Lower lobe of right lung (tissue), 2 donors: ENCODE data around the gene DHRS7. TPM values are rescaled to one million over a fixed set of nuclear protein-coding genes. Genes with fewer than 3 reads are reported as not detected.
A peak's percentile ranks its signal among the peaks of the same experiment; 100 is the strongest.

Experiments used
- ATAC-seq, 2 donors: fragments of 200-7000 bp; cut with Tn5 transposase; one replicate each; pipeline ENCODE4 v1.9.1; 2020 to 2022; ENCODE audit warnings: mild to moderate bottlenecking in 2 of 2, moderate library complexity in 2 of 2
- DNase-seq: peaks from one replicate; pipeline ENCODE4 v3.0.0-alpha.2; 2020
- H3K27ac ChIP-seq: fragments of 200-600 bp; one replicate; pipeline ENCODE4 v1.8.0; 2022
- H3K27me3 ChIP-seq: fragments of 200-600 bp; one replicate; pipeline ENCODE4 v1.8.0; 2022; ENCODE audit warnings: low read depth
- H3K36me3 ChIP-seq: fragments of 200-600 bp; one replicate; pipeline ENCODE4 v1.8.0; 2022; ENCODE audit warnings: mild to moderate bottlenecking
- H3K4me1 ChIP-seq: fragments of 200-600 bp; one replicate; pipeline ENCODE4 v1.8.0; 2022
- H3K4me3 ChIP-seq: fragments of 200-600 bp; one replicate; pipeline ENCODE4 v1.8.0; 2022; ENCODE audit warnings: mild to moderate bottlenecking
- H3K9me3 ChIP-seq: fragments of 200-600 bp; one replicate; pipeline ENCODE4 v1.8.0; 2022
- intact Hi-C: fragments of 100-400 bp; cut with DNase I; formaldehyde crosslinking; loops from one replicate; pipeline ENCODE4 v1.11.0; 2022
- long read RNA-seq: library from polyadenylated mRNA; unstranded; transcript quantifications from one replicate; pipeline ENCODE4 v2.0.0, GENCODE V29; 2021
- total RNA-seq: library from RNA; stranded (reverse); fragmentation: NEBNext Ultra II Directional; extraction: Animal tissue kit (Norgen Biotek cat#: 25700); gene quantifications from one replicate; pipeline ENCODE4 v1.2.1, GENCODE V29; 2021
- TF ChIP-seq, protein P1 (sequence below): fragments of 200-600 bp; IDR thresholded peaks from one replicate; pipeline ENCODE4 v1.8.0; 2022; ENCODE audit warnings: antibody characterized with exemption, mild to moderate bottlenecking
- donor health status: DM: no; HTN: yes; CAD: no; lungs with severe emphysema.

The DHRS7 gene, protein sequence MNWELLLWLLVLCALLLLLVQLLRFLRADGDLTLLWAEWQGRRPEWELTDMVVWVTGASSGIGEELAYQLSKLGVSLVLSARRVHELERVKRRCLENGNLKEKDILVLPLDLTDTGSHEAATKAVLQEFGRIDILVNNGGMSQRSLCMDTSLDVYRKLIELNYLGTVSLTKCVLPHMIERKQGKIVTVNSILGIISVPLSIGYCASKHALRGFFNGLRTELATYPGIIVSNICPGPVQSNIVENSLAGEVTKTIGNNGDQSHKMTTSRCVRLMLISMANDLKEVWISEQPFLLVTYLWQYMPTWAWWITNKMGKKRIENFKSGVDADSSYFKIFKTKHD
- 72.8 TPM for total RNA-seq
- long read RNA-seq, transcript DHRS7-209 (7 exons, 1,322 nt), result major isoform, 141 of 157 reads
- long read RNA-seq, partial matches to known transcripts, result 7 of 157 reads
- long read RNA-seq, other reads (novel, unspliced or antisense), result 5 of 157 reads

DNA sequence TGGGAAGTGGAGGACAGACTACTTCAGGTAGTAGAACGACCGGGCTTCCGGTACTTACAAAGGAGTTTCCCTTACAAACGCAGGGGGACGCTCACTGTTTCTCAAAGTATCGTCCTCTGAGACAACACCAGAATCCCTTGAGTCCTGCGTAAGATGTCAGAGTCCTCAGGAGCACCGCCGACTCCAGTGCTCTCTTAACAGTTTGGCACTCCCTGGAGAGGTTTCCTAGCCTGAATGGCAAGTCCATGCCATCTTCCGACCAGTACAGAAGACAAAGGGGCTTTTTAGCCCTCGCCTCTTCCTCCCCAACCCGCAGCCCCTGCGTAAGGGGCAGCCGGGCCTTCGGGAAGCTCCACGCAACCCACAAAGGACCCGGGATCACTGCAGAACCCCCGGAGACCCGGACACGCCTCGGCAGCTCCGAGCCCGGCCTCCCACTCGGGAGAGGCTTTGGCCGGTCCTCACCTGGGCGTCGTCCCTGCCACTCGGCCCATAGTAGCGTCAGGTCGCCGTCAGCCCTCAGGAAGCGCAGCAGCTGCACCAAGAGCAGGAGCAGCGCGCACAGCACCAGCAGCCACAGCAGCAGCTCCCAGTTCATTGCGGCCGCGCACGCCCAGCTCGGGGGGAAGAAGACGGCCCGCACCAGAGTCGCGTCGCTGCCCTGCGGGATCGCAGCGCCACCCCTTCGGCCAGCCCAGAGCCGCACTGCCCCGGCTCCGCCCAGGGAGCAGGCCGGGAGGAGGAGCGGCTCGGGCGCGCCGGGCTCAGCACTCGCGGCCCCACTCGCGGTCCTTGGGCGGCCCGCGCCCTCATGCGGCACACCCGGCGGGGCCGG, at the start of gene DHRS7:
DHRS7 (minus strand) TSS at position 687 of the 835 bp plus-strand sequence; CDS start at position 598, 89 bp downstream.
- TF ChIP-seq, protein P1, sequence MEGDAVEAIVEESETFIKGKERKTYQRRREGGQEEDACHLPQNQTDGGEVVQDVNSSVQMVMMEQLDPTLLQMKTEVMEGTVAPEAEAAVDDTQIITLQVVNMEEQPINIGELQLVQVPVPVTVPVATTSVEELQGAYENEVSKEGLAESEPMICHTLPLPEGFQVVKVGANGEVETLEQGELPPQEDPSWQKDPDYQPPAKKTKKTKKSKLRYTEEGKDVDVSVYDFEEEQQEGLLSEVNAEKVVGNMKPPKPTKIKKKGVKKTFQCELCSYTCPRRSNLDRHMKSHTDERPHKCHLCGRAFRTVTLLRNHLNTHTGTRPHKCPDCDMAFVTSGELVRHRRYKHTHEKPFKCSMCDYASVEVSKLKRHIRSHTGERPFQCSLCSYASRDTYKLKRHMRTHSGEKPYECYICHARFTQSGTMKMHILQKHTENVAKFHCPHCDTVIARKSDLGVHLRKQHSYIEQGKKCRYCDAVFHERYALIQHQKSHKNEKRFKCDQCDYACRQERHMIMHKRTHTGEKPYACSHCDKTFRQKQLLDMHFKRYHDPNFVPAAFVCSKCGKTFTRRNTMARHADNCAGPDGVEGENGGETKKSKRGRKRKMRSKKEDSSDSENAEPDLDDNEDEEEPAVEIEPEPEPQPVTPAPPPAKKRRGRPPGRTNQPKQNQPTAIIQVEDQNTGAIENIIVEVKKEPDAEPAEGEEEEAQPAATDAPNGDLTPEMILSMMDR, result peak; percentile 60
- DNase-seq (peak; percentile 92), ATAC-seq (peak; percentile 99)
- H3K27me3 ChIP-seq, result no peaks in the 10 kb centered on the region
- peak within 1 kb of the TSS; percentile 88 for H3K4me3 ChIP-seq
- H3K4me1 ChIP-seq, result peaks cover 35% of the 10 kb centered on the region
- H3K27ac ChIP-seq, result peak within 1 kb of the TSS; percentile 96
- H3K36me3 ChIP-seq, result no peaks in the 10 kb centered on the region
- no peaks in the 10 kb centered on the region for H3K9me3 ChIP-seq
- intact Hi-C loops, result no loop called here

DNA sequence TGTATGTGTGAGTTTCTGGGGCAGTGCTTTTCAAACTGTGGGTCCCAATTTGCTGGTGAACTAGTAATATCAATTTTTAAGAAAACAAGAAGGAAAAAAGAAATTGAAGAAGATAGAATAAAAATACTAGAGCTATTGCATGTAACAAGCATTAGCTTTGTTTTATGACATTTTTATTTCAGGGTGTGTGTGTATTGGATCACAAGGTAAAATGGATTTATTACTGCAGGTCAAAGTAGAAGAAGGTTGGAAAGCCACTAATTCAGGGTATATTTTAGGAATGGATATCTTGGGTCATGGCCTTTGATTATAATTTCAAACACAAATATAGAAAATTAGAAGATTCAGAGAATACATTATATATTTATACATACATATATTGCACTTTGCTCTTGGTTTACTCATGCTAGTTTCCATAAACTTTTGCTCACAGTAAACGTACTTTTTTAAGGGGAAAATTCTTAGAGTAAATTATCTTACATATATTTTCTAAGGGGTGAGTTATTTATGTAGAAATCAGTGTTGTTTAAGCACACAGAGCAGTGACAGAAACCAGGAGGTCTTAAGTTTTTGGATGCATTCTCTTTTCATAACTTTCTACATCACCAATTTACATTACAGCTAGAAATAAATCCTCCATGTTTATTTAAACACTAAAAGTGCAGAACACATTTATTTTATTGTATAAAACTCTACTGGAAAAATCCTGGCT, 49.4 kb upstream of the DHRS7 start:
- H3K36me3 ChIP-seq, result no peaks in the 10 kb centered on the region
- no peaks in the 10 kb centered on the region for H3K4me1 ChIP-seq
- no peak overlapping the region for H3K27ac ChIP-seq
- H3K4me3 ChIP-seq, result no peak overlapping the region
- no peak for ATAC-seq
- no peaks in the 10 kb centered on the region for H3K9me3 ChIP-seq
- intact Hi-C loops, result no loop called here
- H3K27me3 ChIP-seq, result no peaks in the 10 kb centered on the region
- no peak for DNase-seq
- TF ChIP-seq, protein P1, result no peak

DNA sequence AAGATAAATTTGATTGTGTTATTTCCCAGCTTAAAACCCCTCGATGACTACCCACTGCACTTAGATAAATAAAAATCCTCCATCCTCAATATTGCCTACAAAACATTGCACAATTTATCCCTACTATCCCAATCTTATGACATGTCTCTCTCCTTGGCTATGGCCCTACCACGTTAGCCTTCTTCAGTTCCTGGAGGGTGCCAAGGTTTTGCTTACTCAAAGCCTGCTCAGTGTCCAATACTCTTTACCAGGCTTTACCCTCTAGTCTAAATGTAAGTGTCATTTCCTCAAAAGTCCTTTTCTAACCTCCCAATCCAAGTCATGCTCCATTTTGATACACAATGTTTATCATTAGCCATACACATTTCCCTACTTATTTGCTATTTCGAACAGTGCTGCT, 48.8 kb upstream of the DHRS7 start:
- TF ChIP-seq, protein P1, result no peak
- Histone ChIP-seq H3K27me3 (no peaks in the 10 kb centered on the region), H3K4me3 (no peak overlapping the region), H3K9me3 (no peaks in the 10 kb centered on the region), H3K4me1 (no peaks in the 10 kb centered on the region), H3K27ac (no peak overlapping the region), H3K36me3 (no peaks in the 10 kb centered on the region)
- intact Hi-C loops, result no loop called here
- DNase-seq, result no peak
- no peak for ATAC-seq

DNA sequence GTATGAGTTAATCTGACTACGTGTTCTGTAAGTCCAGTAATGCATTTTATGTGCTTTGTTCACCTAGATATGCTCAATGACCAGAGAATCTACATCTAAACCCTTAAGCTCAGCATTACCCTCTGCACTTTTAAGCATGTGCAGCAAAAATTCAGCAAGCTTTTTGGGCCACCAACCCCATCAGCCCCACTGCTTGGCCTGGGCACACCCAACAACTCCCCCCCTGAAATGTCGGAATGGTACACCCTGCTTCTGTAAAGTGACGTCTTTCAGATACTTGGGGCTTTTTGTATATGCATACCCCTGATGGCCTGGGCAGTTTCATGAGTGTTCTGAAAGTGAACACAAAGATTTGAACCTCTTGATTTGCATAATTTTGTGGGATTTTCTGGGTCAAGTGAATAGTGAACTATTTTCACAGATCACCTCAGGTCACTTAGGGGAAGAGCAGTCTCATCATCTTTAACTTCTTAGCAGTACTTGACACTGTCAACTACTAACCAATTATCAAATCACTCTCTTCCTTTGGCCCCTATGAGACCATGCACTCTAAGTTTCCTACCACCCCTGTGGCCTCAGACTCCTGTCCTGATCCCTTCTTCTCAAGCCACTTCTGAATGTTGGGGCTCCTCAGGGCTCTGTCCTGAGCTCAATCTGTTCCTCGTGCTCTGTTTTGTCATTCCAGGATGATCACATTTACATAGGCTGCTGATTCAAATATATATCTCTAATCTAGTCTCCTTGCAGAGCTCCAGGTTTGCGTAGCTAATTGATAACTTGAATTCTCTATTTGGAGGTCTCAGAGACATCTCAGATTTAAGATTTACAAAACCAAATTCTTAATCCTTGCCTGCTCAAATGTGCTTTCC, 47.5 kb upstream of the DHRS7 start:
- intact Hi-C loops, result no loop called here
- TF ChIP-seq, protein P1, result no peak
- no peaks in the 10 kb centered on the region for H3K27me3 ChIP-seq
- no peak overlapping the region for H3K4me3 ChIP-seq
- ATAC-seq, result no peak
- no peak for DNase-seq
- no peaks in the 10 kb centered on the region for H3K9me3 ChIP-seq
- no peak overlapping the region for H3K27ac ChIP-seq
- no peaks in the 10 kb centered on the region for H3K36me3 ChIP-seq
- no peaks in the 10 kb centered on the region for H3K4me1 ChIP-seq
